ENCODE data around the gene TMEM266.

Gene TMEM266

DNA sequence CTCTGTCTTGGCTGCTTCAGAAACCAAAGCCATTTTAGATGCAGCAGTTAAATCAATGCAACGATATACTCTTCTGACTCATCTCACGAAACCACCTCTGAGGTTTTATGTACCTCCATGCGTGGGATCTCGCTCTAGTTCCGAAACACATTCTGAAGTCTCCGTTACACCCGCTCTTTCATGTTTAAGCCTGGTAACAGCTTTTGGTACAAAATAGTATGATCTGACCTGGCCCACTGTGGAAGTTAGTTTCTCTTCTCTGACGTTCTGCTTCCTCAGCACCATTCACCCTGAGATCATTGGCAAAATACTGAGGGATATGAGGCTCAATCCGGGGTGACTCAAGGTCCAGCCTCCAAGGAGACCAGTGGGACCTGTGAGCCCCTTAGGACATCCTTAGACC lies 121.9 kb downstream of the TMEM266 start:
- no peak for DNase-seq (ENCODE audit: low read depth, low spot score)

DNA sequence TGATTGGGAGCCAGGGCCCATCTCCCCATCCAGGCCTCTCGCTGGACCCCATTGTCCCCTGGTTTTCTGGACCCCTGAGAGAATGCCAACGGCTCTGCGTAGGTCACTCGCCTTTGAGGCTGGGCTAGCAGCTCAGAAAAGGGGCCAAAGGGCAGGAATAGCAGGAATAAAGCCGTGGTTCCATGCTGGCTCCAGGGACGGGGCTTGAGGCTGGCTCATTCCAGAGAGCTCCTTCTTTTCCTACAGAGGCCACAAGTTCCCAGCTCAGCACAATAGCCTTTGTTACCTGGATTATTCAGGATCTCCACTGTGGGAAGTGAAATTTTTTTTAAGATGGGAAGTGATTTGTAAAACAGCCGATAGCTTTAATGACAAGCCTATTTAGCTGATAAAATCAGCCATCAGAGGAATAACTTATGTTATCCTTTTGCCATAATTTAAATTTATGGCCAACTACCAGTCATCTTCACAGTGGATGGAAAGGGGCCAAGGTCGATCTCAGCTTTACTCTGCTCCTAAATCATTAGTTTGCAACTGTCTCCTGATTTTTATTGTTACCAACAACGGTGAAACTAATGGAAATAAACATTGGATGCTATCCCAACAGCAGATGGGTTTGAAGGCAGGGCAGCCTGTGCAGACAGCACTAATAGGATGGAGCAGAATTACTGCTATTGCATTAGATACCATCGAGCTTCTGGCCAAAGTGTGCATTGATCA lies 124.3 kb downstream of the TMEM266 start:
- no peak for DNase-seq (ENCODE audit: low read depth, low spot score)

DNA sequence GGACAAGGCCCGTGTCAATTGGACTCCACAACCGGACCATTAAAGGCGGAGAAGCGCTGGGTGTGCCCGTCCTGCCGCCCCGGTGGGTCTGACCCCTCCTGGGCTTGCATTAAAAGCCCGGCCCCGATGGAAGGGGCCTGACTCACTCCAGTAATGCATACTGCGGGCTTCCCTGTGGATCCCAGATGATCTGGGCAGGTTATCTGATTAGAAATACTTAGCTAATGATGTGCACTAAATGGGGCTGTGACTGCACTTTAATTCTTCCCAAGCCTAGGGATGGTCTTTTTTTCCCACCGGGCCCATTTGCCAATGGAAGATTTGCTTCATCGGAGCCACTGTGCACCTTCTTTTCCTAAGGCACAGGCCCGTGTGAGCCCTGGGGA lies 124.9 kb downstream of the TMEM266 start:
- DNase-seq (ENCODE audit: low read depth, low spot score), result no peak

DNA sequence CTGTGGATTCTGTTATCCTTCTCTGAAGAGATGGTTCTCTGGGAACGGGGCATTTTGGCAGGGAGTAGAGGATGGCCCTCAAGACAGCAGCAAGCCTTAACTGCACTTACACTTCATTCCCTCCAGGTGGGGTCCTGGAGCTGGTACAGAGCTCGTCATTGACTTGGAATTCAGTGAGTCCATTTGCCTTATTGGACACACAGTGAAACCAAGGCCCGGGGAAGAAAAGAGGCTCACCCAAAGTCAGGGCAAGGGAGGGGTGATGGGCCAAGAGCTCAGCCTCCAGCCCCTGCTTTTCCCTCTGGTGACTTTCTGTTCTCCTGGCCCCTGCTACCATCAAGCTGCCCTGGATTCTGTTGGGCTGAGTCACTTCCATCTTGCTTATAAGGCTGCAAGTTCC lies 125.9 kb downstream of the TMEM266 start:
- DNase-seq (ENCODE audit: low read depth, low spot score), result peak; percentile 65

DNA sequence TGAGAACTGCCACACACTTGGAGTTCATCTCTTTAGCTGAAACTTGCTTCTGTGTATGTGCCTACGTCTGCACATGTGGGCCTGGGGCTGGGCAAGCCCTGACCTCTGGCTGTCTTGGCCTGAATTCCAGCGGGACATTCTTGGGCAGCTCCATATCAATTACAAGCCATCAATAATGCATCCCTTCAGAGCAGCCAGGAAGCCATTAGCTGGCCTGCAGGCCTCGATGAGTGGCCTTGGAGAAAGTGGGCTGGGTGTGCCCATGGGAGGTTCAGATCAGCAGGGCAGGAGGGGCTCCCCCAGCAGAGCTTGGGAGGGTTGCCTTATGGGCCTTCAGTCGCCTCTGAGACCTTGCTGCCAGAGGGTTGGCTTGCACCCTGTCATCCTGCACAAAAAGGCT lies 127.4 kb downstream of the TMEM266 start:
- no peak for DNase-seq (ENCODE audit: low read depth, low spot score)

DNA sequence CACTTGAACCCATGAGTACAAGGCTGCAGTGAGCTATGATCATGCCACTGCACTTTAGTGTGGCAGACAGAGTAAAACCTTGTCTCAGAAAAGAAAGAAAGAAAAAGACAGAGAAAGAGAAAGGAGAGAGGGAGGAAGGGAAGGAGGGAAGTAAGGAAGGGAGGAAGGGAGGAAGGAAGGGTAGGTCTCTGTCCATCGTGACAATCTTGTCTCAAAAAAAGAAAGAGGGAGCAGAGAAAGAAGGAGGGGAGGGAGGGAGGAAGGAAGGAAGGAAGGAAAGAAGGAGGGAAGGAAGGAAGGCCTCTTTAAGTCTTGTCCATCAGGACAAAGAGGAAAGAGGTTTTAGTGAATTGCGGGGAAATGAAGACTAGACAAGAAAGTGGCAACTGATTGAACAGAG lies 129.3 kb downstream of the TMEM266 start:
- no peak for DNase-seq (ENCODE audit: low read depth, low spot score)

DNA sequence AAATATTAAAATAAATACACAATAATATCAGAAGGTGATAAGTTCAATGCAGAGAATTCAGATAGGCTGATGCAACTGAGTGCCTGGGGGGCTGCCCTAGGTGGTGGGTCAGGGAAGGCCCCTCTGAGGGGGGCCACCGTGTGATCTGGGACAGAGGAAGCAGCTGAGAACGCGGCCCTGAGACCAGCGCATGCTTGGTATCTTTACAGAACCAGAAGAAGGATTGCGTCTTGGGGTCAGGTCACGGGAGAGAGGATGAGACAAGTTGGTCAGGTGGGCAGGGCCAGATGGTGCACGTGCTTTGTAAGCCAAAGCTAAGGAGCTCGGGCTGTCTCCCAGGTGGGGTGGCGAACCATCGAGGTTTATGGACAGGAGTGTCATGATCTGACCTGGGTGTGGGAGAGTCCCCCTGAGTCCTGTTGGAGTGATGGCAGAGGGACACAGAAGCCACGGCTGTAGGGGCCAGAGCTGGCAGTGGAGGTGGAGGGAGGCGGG lies 130.3 kb downstream of the TMEM266 start:
- DNase-seq (ENCODE audit: low read depth, low spot score), result no peak

DNA sequence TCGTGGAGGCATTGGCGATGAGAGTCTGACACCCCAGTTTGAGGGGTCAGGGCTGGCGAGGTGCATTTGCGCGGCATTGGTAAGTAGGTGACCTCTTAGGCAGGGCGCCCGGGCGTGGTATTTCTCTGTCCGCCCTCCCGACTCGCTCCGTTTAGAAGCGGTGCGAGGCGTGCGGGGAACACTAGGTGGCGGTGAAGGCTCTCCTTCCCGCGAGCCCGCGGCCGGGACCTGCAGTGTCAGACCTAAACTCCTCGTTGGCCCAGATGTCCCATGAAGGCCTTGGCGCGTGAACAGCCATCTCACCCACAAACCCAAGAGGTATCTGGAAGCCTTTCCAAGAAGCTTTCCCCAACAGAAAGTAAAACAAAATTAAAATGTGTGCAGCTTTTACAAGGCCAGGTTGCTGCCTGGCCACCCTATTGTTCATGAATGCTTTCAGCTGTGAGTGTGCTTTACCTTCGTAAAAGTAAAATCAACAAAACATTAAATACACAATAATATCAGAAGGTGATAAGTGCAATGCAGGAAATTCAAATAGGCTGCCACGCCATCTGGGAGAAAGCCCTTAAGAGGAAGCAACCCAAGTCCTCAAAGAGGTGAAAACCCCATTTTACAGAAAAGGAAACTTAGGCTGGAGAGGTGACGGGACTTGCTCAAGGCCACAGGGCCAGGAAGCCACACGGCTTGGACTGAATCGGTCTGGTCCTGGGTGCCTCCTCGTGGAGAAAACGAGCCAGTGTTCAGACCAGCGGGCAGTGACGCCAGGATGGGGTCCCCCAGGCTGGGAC lies 131.2 kb downstream of the TMEM266 start:
- peak; percentile 91 for DNase-seq (ENCODE audit: low read depth, low spot score)

DNA sequence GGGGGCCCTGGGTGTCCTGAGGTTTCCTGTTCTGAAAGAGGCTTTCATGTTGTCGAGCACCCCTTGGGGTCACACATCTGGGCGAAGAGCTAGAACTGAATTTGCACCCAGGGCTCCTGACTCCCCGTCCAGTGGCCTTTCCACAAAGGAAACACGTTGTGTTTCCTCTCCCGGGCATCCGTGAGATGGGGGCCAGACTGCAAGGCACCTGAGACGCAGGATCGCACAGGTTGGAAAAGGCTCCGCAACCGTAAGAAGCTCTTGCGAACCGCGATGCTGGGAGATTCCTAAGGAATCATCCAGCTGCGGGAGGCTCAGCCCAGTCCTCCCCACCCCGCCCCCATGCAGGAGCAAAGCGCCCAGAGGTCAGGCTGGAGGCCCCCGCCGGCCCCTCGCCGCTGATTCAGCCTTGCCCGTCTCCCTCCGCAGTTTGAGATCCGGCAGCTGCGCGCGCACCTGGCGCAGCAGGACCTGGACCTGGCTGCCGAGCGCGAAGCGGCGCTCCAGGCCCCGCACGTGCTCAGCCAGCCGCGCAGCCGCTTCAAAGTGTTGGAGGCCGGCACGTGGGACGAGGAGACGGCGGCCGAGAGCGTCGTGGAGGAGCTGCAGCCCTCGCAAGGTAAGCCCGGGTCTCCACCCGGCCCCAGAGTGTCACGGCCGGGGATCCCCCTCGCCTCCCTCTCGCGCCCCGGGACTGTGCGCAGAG lies 131.9 kb downstream of the TMEM266 start:
- no peak for DNase-seq (ENCODE audit: low read depth, low spot score)

DNA sequence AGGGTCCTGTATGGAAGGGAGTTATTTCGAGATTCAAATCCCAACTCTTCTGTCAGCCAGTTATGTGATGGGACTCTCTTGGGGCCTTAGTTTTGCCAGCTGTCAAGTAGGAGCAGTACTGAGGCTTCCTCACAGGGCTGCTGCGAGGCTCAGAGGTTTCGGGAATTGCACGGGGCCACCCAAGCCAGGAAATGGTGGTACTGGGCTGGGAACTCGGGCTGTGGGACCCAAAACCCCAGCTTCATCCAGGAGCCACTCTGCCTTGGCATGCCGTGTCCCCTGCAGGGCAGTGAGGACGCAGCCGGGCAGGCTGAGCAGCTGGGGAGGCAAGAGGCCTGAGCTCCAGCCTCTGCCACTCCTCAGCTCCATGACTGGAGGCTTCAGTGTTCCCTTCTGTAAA lies 132.9 kb downstream of the TMEM266 start:
- DNase-seq (ENCODE audit: low read depth, low spot score), result no peak

DNA sequence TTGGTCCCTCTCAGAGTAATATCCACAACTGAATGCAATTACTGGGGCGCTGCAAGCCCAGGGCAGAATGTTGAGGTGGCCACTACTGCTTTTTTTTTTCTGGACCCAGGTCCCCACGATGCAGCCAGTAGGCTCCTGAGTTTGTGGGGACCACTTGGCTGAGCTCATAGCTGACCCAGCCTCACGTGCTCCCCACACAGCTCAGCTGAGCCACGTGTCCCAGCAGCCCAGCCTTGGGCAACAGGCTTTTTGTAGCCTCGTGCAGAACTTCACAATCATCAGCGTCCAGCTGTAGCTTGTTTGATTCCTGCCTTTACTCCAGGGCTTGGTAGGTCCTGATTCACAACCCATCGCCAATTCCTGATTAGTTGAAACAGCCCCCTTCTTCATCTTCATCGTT lies 134.1 kb downstream of the TMEM266 start:
- no peak for DNase-seq (ENCODE audit: low read depth, low spot score)

DNA sequence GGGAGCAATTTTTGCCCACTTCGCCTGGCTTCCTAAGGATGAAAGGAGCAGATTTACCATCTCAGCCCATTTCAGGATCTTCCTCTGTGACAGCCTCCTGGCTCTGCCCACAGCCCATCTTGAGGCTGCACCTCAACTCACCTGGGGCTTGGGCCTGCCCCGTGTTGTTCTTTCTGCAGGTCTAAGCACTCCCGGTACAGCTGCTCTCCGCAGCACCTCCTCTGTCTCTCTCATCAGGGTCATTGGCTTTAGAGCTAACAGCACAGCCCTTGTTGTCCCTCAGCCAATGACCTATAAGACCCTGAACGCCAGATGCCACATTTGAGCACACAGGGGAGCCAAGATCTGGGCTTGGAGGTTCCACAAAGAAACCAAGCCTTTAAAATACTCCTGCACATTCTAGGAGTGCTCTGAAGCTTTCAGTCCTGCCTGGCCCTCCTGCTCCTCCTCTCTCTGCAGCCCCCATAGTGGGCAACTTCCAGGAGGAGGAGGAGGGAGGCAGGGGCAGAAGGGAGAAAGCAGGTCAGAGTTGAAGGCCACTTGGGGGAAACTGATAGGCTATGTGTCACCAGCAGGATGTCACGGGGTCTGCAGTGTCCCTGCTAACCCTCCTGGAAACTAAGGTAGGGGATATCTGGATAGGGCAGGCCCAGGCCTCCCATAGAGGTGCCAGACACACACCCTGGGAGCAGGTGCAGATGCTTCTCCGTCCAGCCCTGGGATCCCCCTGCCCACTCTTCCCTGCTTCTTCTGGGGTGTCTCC lies 135.9 kb downstream of the TMEM266 start:
- DNase-seq (ENCODE audit: low read depth, low spot score), result no peak

DNA sequence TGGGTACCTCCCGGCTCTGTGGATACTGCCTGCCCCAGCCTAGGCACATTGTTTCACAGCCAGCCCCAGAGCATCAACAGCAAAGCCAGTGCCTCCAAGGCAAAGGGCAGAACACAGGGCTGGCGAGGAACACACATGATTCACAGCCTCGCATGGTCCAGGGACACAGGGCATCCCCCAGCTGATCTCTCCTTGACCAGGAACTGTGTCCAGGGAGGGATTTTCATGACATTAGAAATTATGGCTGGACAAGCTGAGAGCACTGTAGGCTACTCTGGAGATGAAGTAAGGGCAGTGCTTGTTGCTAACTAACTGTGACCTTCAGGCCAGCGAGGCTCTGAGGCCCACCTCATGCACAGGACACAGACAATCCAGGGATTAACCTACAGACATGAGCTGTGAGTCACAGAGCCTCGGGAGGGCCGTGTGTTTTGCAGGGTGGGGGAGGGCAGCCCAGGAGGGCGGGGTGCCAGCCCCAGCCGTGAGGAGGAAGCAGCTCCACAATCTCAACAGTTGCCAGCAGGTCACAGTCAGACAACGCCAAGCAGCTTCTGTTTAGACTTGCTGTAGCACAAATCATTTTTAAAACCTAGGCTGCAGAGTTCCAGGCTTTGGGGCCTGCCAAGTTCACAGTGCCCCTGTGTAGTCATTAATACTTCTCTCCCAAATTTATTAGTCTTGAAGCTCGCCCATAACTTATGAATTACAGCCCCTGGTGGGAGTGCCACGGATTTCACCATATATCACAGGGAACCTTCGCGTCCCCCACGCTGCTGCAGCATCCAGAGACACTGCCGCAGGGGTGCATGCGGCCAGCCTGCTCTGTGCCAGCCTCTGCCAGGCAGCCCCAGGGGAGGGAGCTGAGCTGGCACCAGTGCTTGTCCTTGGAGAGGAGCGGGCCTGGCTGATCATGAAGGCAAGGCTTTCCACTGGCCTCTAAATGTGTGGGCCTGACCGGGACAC lies 136.8 kb downstream of the TMEM266 start:
- peak; percentile 84 for DNase-seq (ENCODE audit: low read depth, low spot score)

DNA sequence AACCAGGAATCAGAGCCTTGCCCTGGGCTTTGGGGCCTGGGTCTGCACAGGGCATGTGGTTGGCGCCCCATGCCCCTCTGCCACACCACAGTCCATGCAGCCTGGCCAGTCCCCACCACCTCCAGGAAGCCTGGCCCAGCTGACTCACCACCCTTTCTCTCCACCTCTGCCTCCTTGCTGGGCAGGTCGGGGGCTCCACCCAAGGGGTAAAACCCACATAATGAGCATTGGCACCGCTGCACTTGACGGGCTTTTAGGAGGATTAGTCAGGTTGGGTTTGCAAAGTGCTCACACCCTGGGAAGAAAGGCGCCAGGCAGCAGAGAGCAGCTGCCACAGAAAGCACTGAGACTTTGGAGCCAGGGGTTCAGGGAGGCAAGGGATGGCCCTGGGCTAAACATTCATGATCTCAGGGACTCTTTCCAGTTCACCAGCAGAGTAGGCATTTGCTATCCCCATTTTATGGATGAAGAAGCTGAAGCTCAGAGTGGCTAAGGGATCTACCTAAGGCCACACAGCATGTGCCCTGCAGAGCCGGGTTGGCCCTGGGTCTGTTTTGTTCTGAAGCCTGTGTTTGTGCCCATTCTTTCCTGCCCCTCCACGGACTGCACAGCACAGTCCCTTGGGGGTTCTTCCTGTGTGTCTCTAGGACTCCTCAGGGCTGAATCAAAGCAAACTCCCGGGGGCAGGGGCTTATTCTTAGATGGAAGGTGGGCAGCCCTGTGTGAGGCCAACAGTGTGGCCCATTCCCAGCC lies 138.1 kb downstream of the TMEM266 start:
- DNase-seq (ENCODE audit: low read depth, low spot score), result peak; percentile 29

DNA sequence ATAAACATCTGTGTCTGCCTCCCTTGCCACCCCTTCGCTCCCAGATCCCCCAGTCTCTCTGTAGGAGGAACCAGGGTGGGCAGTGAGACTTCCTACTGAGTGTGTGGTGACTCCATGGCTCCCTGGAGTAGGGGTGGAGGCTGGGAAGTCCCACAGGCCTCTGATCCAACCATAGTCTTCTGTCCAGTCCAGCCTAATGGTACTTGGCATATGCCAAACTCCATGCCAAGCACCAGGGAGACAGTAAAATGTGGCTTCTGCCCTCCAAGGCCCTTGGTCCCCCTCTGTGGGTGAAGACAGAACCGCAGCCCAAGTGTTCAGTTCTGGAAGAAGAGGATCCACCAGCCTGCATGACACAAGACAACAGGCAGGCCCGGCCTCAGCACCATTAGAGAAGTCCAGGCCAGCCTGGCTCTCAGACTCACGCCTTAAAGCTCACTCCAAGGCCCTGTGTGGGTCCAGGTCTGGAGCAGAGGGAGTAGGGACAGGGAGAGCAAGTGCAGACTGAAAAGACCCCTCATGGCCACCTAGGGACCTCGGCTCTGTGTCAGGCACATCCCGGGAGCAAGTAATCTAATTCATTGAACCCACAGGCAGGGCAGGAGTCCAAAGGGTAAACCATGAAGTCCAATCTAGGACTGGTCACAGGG lies 138.8 kb downstream of the TMEM266 start:
- no peak for DNase-seq (ENCODE audit: low read depth, low spot score)

DNA sequence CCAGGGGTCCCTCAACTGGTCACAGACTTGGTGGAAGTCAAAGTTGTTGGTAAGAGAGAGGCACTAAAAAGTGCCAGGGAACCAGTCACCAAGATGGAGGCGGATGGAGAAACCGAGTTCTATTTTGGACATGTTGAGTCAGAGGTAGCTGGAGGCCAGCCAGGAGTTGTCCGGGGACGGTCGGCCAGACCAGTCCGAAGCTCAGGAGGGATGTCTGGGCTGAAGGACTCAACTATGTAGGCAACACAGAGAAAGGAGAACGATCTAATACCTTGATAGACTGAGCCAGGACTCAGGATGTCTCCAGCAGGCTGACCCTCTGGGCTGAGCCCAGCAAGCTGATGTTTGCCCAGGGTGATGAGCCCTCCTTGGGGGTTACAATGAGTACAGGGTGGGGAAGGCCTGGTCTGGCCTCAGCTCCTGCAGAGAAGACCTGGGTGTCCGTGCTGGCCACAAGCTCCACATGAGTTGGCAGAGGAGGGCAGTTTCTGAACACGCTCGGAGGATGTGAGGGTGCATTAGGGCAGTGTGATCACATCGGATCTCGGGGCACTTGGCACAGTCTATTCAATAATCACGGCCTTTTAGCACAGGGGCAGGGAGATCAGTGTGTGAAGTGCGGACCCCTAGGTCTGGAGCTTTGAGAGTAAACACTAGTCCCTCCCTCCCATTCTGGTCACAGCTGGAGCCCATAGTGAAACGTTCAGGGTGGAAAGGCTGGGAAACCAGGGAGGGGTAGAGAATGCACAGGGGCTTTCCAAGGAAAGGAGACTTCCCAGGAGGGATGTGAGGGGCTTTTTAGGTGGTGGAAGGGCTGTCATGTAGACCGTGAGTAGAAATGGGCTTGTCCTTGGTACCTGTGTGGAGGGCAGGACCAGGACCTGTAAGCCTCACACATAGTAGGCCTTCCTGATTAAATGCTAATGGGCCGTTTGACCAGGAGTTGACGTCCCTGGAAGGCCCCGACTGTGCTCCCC lies 139.6 kb downstream of the TMEM266 start:
- peak; percentile 77 for DNase-seq (ENCODE audit: low read depth, low spot score)

DNA sequence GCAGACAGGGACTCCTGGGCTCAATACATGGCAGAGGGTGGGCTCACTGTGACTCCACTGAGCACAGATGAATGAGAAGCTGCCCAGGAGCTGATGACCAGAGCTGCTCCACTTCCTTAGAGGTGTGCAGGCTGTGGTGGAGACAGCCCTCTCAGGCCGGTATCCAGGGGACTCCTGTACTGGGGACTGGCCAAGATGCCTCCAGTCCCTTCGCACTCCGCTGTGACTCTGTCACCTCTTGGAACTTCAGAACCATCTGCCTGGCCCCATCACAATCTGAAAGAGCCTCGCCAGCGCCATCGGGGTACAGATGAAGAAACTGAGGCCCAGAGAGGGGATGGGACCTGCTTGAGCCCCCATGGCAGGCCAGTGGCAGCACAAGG lies 140.3 kb downstream of the TMEM266 start:
- no peak for DNase-seq (ENCODE audit: low read depth, low spot score)

DNA sequence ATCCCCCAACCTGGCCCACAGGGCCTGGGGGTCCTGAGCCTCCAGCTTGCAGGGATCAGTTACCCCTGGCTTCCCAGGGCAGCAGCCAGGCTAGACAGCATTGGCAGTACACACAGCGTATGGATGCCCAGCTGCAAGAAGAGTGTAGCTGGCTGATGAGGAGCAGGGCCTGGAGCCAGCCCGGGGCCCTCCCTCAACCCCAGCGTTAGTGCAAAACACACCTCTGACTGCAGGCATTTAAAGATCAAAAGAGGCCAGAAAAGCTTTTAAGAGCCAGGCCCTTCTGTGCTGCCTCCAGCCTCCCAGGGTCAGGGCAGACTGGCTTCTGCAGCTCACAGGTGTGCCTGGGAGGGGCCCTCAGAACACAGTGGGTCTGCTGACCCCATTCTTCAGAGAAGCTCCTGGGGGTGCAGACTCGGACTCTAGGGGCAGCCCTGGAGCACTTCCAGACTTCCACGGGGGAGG lies 140.9 kb downstream of the TMEM266 start:
- DNase-seq (ENCODE audit: low read depth, low spot score), result no peak

Data from astrocyte of the hippocampus (primary cell).